ENCODE results near the gene RIMBP2. TPM values are rescaled to one million over a fixed set of nuclear protein-coding genes. Genes with fewer than 3 reads are reported as not detected.

Gene RIMBP2
- total and polyA plus RNA-seq, 9 of the 15 experiments (the other 6 are each of a cell fraction or from before 2014, with no cell fraction given), result not detected

- Histone ChIP-seq H3K9me3 (replicated peaks; ENCODE audit: control insufficient read depth, insufficient read depth, low read depth, low read length) (no peaks in the 10 kb centered on the region), H4K20me1 (replicated peaks; ENCODE audit: control insufficient read depth, insufficient read depth, low read length) (no peaks in the 10 kb centered on the region), H3K79me2 (ENCODE audit: control insufficient read depth, insufficient read depth, low read length) (no peaks in the 10 kb centered on the region), H3K27me3 (ENCODE audit: control insufficient read depth in 2 of 2, insufficient read depth in 2 of 2, low read length in 2 of 2) (no peaks in the 10 kb centered on the region; a peak in 1 of 5 replicates), H3K4me3 (no peak overlapping the region), H3K36me3 (ENCODE audit: control insufficient read depth, insufficient read depth, low read length) (no peaks in the 10 kb centered on the region), H3K9ac (ENCODE audit: insufficient read depth in 1 of 2, low read depth in 2 of 2, low read length in 2 of 2) (no peak overlapping the region), H3K27ac (ENCODE audit: extremely low read depth, low read depth, low read length) (no peak overlapping the region), H3K4me1 (replicated peaks in 1 of 2; ENCODE audit: control insufficient read depth in 2 of 2, insufficient read depth in 2 of 2, low read length in 2 of 2) (no peaks in the 10 kb centered on the region), H3K4me2 (ENCODE audit: insufficient read depth, low read length) (no peak overlapping the region), H2AFZ (ENCODE audit: low read depth, low read length) (no peak overlapping the region), H3K9me1 (ENCODE audit: control insufficient read depth, insufficient read depth, low read length) (no peaks in the 10 kb centered on the region)
- in situ Hi-C loops (cut with MboI) (no loop called here), intact Hi-C loops (cut with micrococcal nuclease) (no loop called here)
- no peak for FAIRE-seq
- CTCF ChIA-PET (ENCODE audit: low intra/inter-chr PET ratio), result no interaction called here
- no peak for DNase-seq (ENCODE audit: extremely low read depth in 1 of 4, low spot score in 3 of 4)
- ATAC-seq, result no peak
- WGBS (ENCODE audit: insufficient coverage, low coverage, missing lambda C conversion rate), result 0% methylated on average over 3 of the region's 3 CpGs
- POLR2A ChIA-PET, result no interaction called here
- BruUV-seq (replicated peaks), result no TSS peak
- TF ChIP-seq ZNF143 (CRISPR knock-in tag; IDR thresholded peaks at IDR 0.05) (no peak), POU5F1 (IDR thresholded peaks at IDR 0.05; ENCODE audit: borderline replicate concordance, low read depth, low read length, partially characterized antibody) (no peak), KLF10 (CRISPR knock-in tag; IDR thresholded peaks at IDR 0.05) (no peak), MCM5 (IDR thresholded peaks at IDR 0.05; ENCODE audit: low read depth) (no peak), ZNF586 (CRISPR knock-in tag; conservative IDR thresholded peaks at IDR 0.05) (no peak), ILK (tag; IDR thresholded peaks at IDR 0.05; ENCODE audit: borderline replicate concordance, low read depth) (no peak), PTRF (tag; IDR thresholded peaks at IDR 0.05) (no peak), MBD2 (IDR thresholded peaks at IDR 0.05; ENCODE audit: borderline replicate concordance, low read depth) (no peak), HIVEP1 (CRISPR knock-in tag; IDR thresholded peaks at IDR 0.05) (no peak)
These were observed 178.4 kb downstream of the RIMBP2 start for GRCh38 chr12:130537655-130538054.

Data from K562 (cell line).